ENCODE data around the gene TMEM44. TPM values are rescaled to one million over a fixed set of nuclear protein-coding genes. Genes with fewer than 3 reads are reported as not detected.
A peak's percentile ranks its signal among the peaks of the same experiment; 100 is the strongest.

Gene TMEM44
- total and polyA plus RNA-seq, 8 donors = 13.4 to 46.2 (median 34.9) TPM

DNA sequence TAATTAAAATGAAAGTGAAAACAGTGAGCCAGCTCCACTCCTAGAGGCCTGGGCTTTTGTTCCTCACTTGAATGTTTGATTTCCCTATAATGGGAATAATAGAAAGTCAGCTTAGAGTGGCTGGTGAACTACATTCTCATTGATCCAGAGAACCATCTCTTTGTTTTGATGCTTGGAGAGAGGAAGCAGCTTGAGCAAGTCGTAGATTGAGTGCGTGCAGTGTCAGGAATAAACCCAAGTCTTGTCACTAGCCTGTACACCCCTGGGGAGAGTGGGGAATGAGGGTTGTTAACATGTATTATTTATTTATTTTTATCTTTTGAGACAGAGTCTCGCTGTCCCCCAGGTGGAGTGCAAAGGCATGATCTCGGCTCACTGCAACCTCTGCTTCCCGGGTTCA lies 39.7 kb upstream of the TMEM44 start:
- peaks cover 8 to 28% of the 10 kb centered on the region in 2 donors for H3K4me1 ChIP-seq
- H3K4me3 ChIP-seq = peak overlapping the region; percentile 50 to 79
- H3K36me3 ChIP-seq = peaks cover 0 to 15% of the 10 kb centered on the region in 2 donors
- peak; percentile 1 for ATAC-seq
- H3K9me3 ChIP-seq = no peaks in the 10 kb centered on the region
- peak overlapping the region; percentile 89 to 93 for H3K27ac ChIP-seq
- DNase-seq = peak in 1 of 4 donors; percentile 11
- H3K27me3 ChIP-seq = no peaks in the 10 kb centered on the region
- TF ChIP-seq, protein P1, sequence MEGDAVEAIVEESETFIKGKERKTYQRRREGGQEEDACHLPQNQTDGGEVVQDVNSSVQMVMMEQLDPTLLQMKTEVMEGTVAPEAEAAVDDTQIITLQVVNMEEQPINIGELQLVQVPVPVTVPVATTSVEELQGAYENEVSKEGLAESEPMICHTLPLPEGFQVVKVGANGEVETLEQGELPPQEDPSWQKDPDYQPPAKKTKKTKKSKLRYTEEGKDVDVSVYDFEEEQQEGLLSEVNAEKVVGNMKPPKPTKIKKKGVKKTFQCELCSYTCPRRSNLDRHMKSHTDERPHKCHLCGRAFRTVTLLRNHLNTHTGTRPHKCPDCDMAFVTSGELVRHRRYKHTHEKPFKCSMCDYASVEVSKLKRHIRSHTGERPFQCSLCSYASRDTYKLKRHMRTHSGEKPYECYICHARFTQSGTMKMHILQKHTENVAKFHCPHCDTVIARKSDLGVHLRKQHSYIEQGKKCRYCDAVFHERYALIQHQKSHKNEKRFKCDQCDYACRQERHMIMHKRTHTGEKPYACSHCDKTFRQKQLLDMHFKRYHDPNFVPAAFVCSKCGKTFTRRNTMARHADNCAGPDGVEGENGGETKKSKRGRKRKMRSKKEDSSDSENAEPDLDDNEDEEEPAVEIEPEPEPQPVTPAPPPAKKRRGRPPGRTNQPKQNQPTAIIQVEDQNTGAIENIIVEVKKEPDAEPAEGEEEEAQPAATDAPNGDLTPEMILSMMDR (IDR thresholded peaks at IDR 0.05) = no peak
- intact Hi-C loops (cut with DNase I) = no loop called here

DNA sequence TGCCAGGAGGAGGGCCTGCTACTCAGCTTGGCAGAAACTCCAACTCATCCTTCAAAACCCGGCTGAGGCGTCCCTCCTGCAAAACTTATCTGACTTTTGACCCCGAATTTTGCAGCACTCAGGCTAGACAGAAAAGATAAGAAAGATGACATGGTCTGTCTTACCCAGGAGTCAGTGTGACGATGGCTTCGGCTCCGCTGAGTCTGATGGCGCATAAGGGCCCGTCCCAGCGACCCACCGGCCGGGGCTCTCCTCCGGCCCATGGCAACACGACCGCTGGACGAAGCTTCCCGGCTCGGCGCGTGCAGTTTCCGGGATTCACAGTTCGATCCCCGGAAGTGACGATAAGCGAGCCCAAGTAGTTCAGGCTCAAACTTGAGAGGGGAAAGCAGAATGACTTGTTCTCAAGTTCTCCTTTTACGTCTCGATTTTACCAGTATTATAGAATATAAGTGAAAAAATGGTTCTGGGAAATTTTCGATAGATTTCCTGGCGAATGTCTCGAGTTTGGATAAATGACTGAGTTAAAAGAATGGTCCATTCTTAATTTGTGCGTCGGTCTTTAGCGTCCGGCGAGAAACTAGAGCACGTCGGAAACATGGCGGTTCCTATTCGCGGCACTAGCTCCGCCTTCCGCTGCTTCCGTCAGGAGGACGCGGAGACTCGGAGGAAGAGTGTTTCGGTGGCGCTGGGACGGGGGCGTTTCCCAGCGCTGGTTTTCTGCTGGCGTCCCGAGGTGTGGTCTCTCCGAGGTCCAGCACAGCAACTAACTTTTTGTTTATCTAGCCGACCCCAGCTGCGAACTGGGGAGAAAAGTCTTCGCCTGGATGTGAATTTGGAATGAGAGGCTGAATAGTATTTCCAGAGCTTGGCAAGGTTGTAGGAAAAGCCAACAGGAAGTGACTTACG lies 38.9 kb upstream of the TMEM44 start, which contains the start of gene LSG1:
LSG1 (minus strand) TSS at position 292 of the 909 bp plus-strand sequence; CDS start at position 263, 29 bp downstream.
- Histone ChIP-seq H3K4me1 (peaks cover 8 to 28% of the 10 kb centered on the region in 2 donors), H3K9me3 (no peaks in the 10 kb centered on the region), H3K4me3 (peak within 1 kb of the TSS; percentile 50 to 79), H3K27me3 (no peaks in the 10 kb centered on the region), H3K36me3 (peaks cover 0 to 17% of the 10 kb centered on the region in 2 donors), H3K27ac (peak within 1 kb of the TSS; percentile 89 to 93)
- intact Hi-C loops (cut with DNase I) = no loop called here
- ATAC-seq = peak; percentile 99
- peak; percentile 93 to 97 (median 96) for DNase-seq
- TF ChIP-seq, protein P1 (IDR thresholded peaks at IDR 0.05) = no peak

DNA sequence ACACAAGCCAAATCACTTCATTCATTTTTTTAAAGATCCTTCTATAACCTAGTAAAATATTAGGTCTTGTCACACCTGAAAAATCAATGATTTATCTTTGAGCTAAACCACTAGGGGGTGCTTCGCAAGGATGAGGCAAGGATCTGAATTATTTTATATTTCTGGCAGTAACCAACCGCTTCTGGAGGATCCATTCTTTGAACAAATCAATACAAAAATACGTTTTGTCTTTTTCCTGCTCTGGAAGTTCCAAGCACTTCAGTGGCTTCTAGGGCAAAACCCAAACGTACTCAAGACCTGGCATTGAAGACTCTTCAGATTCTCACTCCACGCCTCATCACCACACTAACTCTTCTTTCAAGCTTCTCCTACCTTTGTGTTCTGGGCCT lies 38.3 kb upstream of the TMEM44 start:
- H3K36me3 ChIP-seq = peaks cover 0 to 23% of the 10 kb centered on the region in 2 donors
- peak; percentile 50 for ATAC-seq
- peak overlapping the region; percentile 50 to 79 for H3K4me3 ChIP-seq
- TF ChIP-seq, protein P1 (IDR thresholded peaks at IDR 0.05) = peak; percentile 36 to 39
- intact Hi-C loops (cut with DNase I) = no loop called here
- DNase-seq = peak in 1 of 4 donors; percentile 17
- peak overlapping the region; percentile 89 to 93 for H3K27ac ChIP-seq
- no peaks in the 10 kb centered on the region for H3K27me3 ChIP-seq
- no peaks in the 10 kb centered on the region for H3K9me3 ChIP-seq
- peaks cover 8 to 28% of the 10 kb centered on the region in 2 donors for H3K4me1 ChIP-seq

DNA sequence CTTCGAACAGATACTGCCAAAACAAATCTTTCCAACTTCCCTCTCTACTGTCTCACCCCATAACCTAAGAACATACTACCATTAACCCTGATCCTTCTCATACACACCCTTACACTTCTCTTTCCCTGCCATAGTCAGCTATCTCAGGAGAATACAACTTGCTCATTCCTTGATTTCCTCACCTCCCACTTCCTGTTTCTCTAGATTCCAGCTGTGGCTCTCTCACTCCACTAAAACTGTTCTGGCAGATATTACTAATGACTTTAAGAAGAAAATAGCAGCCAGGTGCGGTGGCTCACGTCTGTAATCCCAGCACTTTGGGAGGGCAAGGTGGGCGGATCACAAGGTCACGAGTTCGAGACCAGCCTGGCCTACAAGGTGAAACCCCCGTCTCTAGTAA lies 34.1 kb upstream of the TMEM44 start:
- Histone ChIP-seq H3K9me3 (no peaks in the 10 kb centered on the region), H3K27ac (no peak overlapping the region), H3K36me3 (peaks cover 0 to 62% of the 10 kb centered on the region in 2 donors), H3K4me3 (no peak overlapping the region), H3K4me1 (peaks cover 8 to 19% of the 10 kb centered on the region in 2 donors), H3K27me3 (no peaks in the 10 kb centered on the region)
- no peak for ATAC-seq
- DNase-seq = no peak
- intact Hi-C loops (cut with DNase I) = no loop called here
- TF ChIP-seq, protein P1 (IDR thresholded peaks at IDR 0.05) = no peak

DNA sequence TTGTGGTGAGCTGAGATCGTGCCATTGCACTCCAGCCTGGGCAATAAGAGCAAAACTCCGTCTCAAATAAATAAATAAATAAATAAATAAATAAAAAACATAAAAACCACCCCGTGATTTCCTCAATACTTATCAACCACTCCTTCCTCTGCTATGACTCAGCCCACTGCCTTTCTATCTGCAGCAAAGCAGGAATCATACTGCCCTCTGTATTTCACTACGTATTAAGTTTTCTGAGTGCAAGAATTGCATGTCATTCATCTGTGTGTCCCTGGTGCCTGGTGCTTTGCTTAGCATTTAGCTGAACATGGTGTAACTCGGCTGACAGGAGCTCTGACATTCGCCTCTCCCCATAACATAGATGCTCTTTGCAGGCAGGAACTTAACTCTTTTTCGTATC lies 31.6 kb upstream of the TMEM44 start:
- no peak overlapping the region for H3K27ac ChIP-seq
- TF ChIP-seq, protein P1 (IDR thresholded peaks at IDR 0.05) = no peak
- intact Hi-C loops (cut with DNase I) = no loop called here
- ATAC-seq = no peak
- H3K9me3 ChIP-seq = no peaks in the 10 kb centered on the region
- DNase-seq = no peak
- no peaks in the 10 kb centered on the region for H3K27me3 ChIP-seq
- H3K36me3 ChIP-seq = peaks cover 0 to 76% of the 10 kb centered on the region in 2 donors
- H3K4me3 ChIP-seq = no peak overlapping the region
- H3K4me1 ChIP-seq = peaks cover 6 to 26% of the 10 kb centered on the region in 2 donors
